Measurements from ENCODE around the gene UHMK1.

UHMK1 gene

GRCh38 chr1:162527314-162527713, 29.7 kb downstream of the UHMK1 start:
- Histone ChIP-seq H3K9me3 (ENCODE audit: control insufficient read depth, low read length) (no peaks in the 10 kb centered on the region), H3K27ac (ENCODE audit: low read depth, low read length, severe bottlenecking) (no peak overlapping the region), H3K4me1 (ENCODE audit: control insufficient read depth, insufficient read depth, low read length, poor library complexity, severe bottlenecking) (no peaks in the 10 kb centered on the region), H3K36me3 (ENCODE audit: control insufficient read depth, insufficient read depth, low read length) (peaks cover 33% of the 10 kb centered on the region), H3K4me3 (ENCODE audit: extremely low read depth, insufficient read depth, low read length, poor library complexity, severe bottlenecking) (no peak overlapping the region)

GRCh38 chr1:162530307-162530987, 32.8 kb downstream of the UHMK1 start:
- peaks cover 2% of the 10 kb centered on the region for H3K36me3 ChIP-seq (ENCODE audit: control insufficient read depth, insufficient read depth, low read length)
- WGBS, 2 experiments (ENCODE audit: insufficient coverage in 2 of 2) = 75 to 100% methylated on average over 1 to 2 of the region's 7 CpGs
- H3K4me1 ChIP-seq (ENCODE audit: control insufficient read depth, insufficient read depth, low read length, poor library complexity, severe bottlenecking) = no peaks in the 10 kb centered on the region
- H3K4me3 ChIP-seq (ENCODE audit: extremely low read depth, insufficient read depth, low read length, poor library complexity, severe bottlenecking) = no peak overlapping the region
- no peaks in the 10 kb centered on the region for H3K9me3 ChIP-seq (ENCODE audit: control insufficient read depth, low read length)
- H3K27ac ChIP-seq (ENCODE audit: low read depth, low read length, severe bottlenecking) = no peak overlapping the region

- WGBS, 2 experiments (ENCODE audit: insufficient coverage in 2 of 2) = no CpG with 5 or more reads among the region's 1 CpG
- H3K36me3 ChIP-seq (ENCODE audit: control insufficient read depth, insufficient read depth, low read length) = no peaks in the 10 kb centered on the region
- H3K4me3 ChIP-seq (ENCODE audit: extremely low read depth, insufficient read depth, low read length, poor library complexity, severe bottlenecking) = no peak overlapping the region
- no peak overlapping the region for H3K27ac ChIP-seq (ENCODE audit: low read depth, low read length, severe bottlenecking)
- no peaks in the 10 kb centered on the region for H3K4me1 ChIP-seq (ENCODE audit: control insufficient read depth, insufficient read depth, low read length, poor library complexity, severe bottlenecking)
- no peaks in the 10 kb centered on the region for H3K9me3 ChIP-seq (ENCODE audit: control insufficient read depth, low read length)
These were observed 33.3 kb downstream of the UHMK1 start for GRCh38 chr1:162530988-162531319.

- 92 to 100% methylated on average over 1 of the region's 1 CpG for WGBS, 2 experiments (ENCODE audit: insufficient coverage in 2 of 2)
- H3K36me3 ChIP-seq (ENCODE audit: control insufficient read depth, insufficient read depth, low read length) = no peaks in the 10 kb centered on the region
- H3K9me3 ChIP-seq (ENCODE audit: control insufficient read depth, low read length) = no peaks in the 10 kb centered on the region
- H3K4me3 ChIP-seq (ENCODE audit: extremely low read depth, insufficient read depth, low read length, poor library complexity, severe bottlenecking) = no peak overlapping the region
- H3K27ac ChIP-seq (ENCODE audit: low read depth, low read length, severe bottlenecking) = no peak overlapping the region
- no peaks in the 10 kb centered on the region for H3K4me1 ChIP-seq (ENCODE audit: control insufficient read depth, insufficient read depth, low read length, poor library complexity, severe bottlenecking)
These were observed 37.9 kb downstream of the UHMK1 start for GRCh38 chr1:162535501-162535900.

- Histone ChIP-seq H3K27ac (ENCODE audit: low read depth, low read length, severe bottlenecking) (no peak overlapping the region), H3K4me3 (ENCODE audit: extremely low read depth, insufficient read depth, low read length, poor library complexity, severe bottlenecking) (no peak overlapping the region), H3K4me1 (ENCODE audit: control insufficient read depth, insufficient read depth, low read length, poor library complexity, severe bottlenecking) (no peaks in the 10 kb centered on the region), H3K36me3 (ENCODE audit: control insufficient read depth, insufficient read depth, low read length) (no peaks in the 10 kb centered on the region), H3K9me3 (ENCODE audit: control insufficient read depth, low read length) (no peaks in the 10 kb centered on the region)
- WGBS, 2 experiments (ENCODE audit: insufficient coverage in 2 of 2) = no CpG with 5 or more reads among the region's 2 CpGs
These were observed 38.9 kb downstream of the UHMK1 start for GRCh38 chr1:162536511-162536910.

- Histone ChIP-seq H3K27ac (ENCODE audit: low read depth, low read length, severe bottlenecking) (no peak overlapping the region), H3K4me1 (ENCODE audit: control insufficient read depth, insufficient read depth, low read length, poor library complexity, severe bottlenecking) (no peaks in the 10 kb centered on the region), H3K36me3 (ENCODE audit: control insufficient read depth, insufficient read depth, low read length) (no peaks in the 10 kb centered on the region), H3K4me3 (ENCODE audit: extremely low read depth, insufficient read depth, low read length, poor library complexity, severe bottlenecking) (no peak overlapping the region), H3K9me3 (ENCODE audit: control insufficient read depth, low read length) (no peaks in the 10 kb centered on the region)
- no CpG with 5 or more reads among the region's 2 CpGs for WGBS, 2 experiments (ENCODE audit: insufficient coverage in 2 of 2)
These were observed 39.6 kb downstream of the UHMK1 start for GRCh38 chr1:162537216-162537615.

- Histone ChIP-seq H3K27ac (ENCODE audit: low read depth, low read length, severe bottlenecking) (peak overlapping the region; percentile 24), H3K36me3 (ENCODE audit: control insufficient read depth, insufficient read depth, low read length) (no peaks in the 10 kb centered on the region), H3K4me3 (ENCODE audit: extremely low read depth, insufficient read depth, low read length, poor library complexity, severe bottlenecking) (no peak overlapping the region), H3K9me3 (ENCODE audit: control insufficient read depth, low read length) (peaks cover under 1% of the 10 kb centered on the region), H3K4me1 (ENCODE audit: control insufficient read depth, insufficient read depth, low read length, poor library complexity, severe bottlenecking) (no peaks in the 10 kb centered on the region)
- WGBS, 2 experiments (ENCODE audit: insufficient coverage in 2 of 2) = 100% methylated on average over 1 of the region's 1 CpG
These were observed 41.3 kb downstream of the UHMK1 start for GRCh38 chr1:162538815-162539431.

GRCh38 chr1:162541619-162542141, 44.1 kb downstream of the UHMK1 start:
- H3K36me3 ChIP-seq (ENCODE audit: control insufficient read depth, insufficient read depth, low read length) = no peaks in the 10 kb centered on the region
- H3K27ac ChIP-seq (ENCODE audit: low read depth, low read length, severe bottlenecking) = no peak overlapping the region
- peaks cover 4% of the 10 kb centered on the region for H3K9me3 ChIP-seq (ENCODE audit: control insufficient read depth, low read length)
- H3K4me1 ChIP-seq (ENCODE audit: control insufficient read depth, insufficient read depth, low read length, poor library complexity, severe bottlenecking) = no peaks in the 10 kb centered on the region
- H3K4me3 ChIP-seq (ENCODE audit: extremely low read depth, insufficient read depth, low read length, poor library complexity, severe bottlenecking) = no peak overlapping the region
- 78 to 83% methylated on average over 3 of the region's 5 CpGs for WGBS, 2 experiments (ENCODE audit: insufficient coverage in 2 of 2)

GRCh38 chr1:162543228-162543627, 45.6 kb downstream of the UHMK1 start:
- Histone ChIP-seq H3K4me1 (ENCODE audit: control insufficient read depth, insufficient read depth, low read length, poor library complexity, severe bottlenecking) (no peaks in the 10 kb centered on the region), H3K36me3 (ENCODE audit: control insufficient read depth, insufficient read depth, low read length) (no peaks in the 10 kb centered on the region), H3K4me3 (ENCODE audit: extremely low read depth, insufficient read depth, low read length, poor library complexity, severe bottlenecking) (no peak overlapping the region), H3K27ac (ENCODE audit: low read depth, low read length, severe bottlenecking) (no peak overlapping the region), H3K9me3 (ENCODE audit: control insufficient read depth, low read length) (peaks cover 4% of the 10 kb centered on the region)
- WGBS, 2 experiments (ENCODE audit: insufficient coverage in 2 of 2) = 92 to 100% methylated on average over 1 to 2 of the region's 3 CpGs

GRCh38 chr1:162548170-162548569, 50.6 kb downstream of the UHMK1 start:
- Histone ChIP-seq H3K36me3 (ENCODE audit: control insufficient read depth, insufficient read depth, low read length) (no peaks in the 10 kb centered on the region), H3K9me3 (ENCODE audit: control insufficient read depth, low read length) (peaks cover 4% of the 10 kb centered on the region), H3K4me3 (ENCODE audit: extremely low read depth, insufficient read depth, low read length, poor library complexity, severe bottlenecking) (no peak overlapping the region), H3K4me1 (ENCODE audit: control insufficient read depth, insufficient read depth, low read length, poor library complexity, severe bottlenecking) (no peaks in the 10 kb centered on the region), H3K27ac (ENCODE audit: low read depth, low read length, severe bottlenecking) (no peak overlapping the region)
- WGBS, 2 experiments (ENCODE audit: insufficient coverage in 2 of 2) = 87 to 100% methylated on average over 2 to 3 of the region's 4 CpGs

GRCh38 chr1:162549001-162549400, 51.4 kb downstream of the UHMK1 start:
- WGBS, 2 experiments (ENCODE audit: insufficient coverage in 2 of 2) = 100% methylated on average over 1 of the region's 2 CpGs
- H3K36me3 ChIP-seq (ENCODE audit: control insufficient read depth, insufficient read depth, low read length) = no peaks in the 10 kb centered on the region
- H3K27ac ChIP-seq (ENCODE audit: low read depth, low read length, severe bottlenecking) = no peak overlapping the region
- peaks cover 2% of the 10 kb centered on the region for H3K9me3 ChIP-seq (ENCODE audit: control insufficient read depth, low read length)
- H3K4me3 ChIP-seq (ENCODE audit: extremely low read depth, insufficient read depth, low read length, poor library complexity, severe bottlenecking) = no peak overlapping the region
- no peaks in the 10 kb centered on the region for H3K4me1 ChIP-seq (ENCODE audit: control insufficient read depth, insufficient read depth, low read length, poor library complexity, severe bottlenecking)
